Activated B cell treated with CpG ODN at 0.5 μM for 24 hours (primary cell): ENCODE data around the gene TEAD4. TPM values are rescaled to one million over a fixed set of nuclear protein-coding genes. Genes with fewer than 3 reads are reported as not detected.

Experiments
- ATAC-seq: fragments of 200-7000 bp; cut with Tn5 transposase; one replicate; pipeline ENCODE4 v1.10.0; 2021; ENCODE audit warnings: low read depth, mild to moderate bottlenecking, moderate library complexity
- CTCF ChIA-PET: fragments of 350-600 bp; sonication (Branson Sonifier 250); formaldehyde crosslinking; loops from one replicate; lab custom pipeline; 2021; ENCODE audit warnings: antibody characterized with exemption; lab: Charles Lee
- POLR2A ChIA-PET: fragments of 350-600 bp; sonication (Branson Sonifier 250); formaldehyde crosslinking; loops from one replicate; lab custom pipeline; 2021; ENCODE audit warnings: antibody characterized with exemption; lab: Charles Lee
- DNase-seq: peaks from one replicate; pipeline ENCODE4 v3.0.0; 2022
- H3K27ac Mint-ChIP-seq: one replicate; pipeline ENCODE4 v1.8.0; 2020; ENCODE audit warnings: mixed read lengths
- H3K27me3 Mint-ChIP-seq: one replicate; pipeline ENCODE4 v1.8.0; 2021; ENCODE audit warnings: mixed read lengths
- H3K36me3 Mint-ChIP-seq: one replicate; pipeline ENCODE4 v1.8.0; 2021; ENCODE audit warnings: low read depth, mixed read lengths
- H3K4me1 Mint-ChIP-seq: one replicate; pipeline ENCODE4 v1.8.0; 2021; ENCODE audit warnings: mixed read lengths
- H3K4me3 Mint-ChIP-seq: one replicate; pipeline ENCODE4 v1.8.0; 2020; ENCODE audit warnings: mild to moderate bottlenecking, mixed read lengths
- H3K9me3 Mint-ChIP-seq: one replicate; pipeline ENCODE4 v1.8.0; 2020; ENCODE audit warnings: mixed read lengths
- intact Hi-C: fragments of 100-400 bp; cut with micrococcal nuclease; formaldehyde crosslinking; loops from one replicate; pipeline ENCODE4 v1.15.1; 2024
- total RNA-seq: library from RNA; stranded (reverse); gene quantifications from 2 replicates; pipeline ENCODE4 v1.2.3, GENCODE V29; 2022
- TF ChIP-seq, protein P1 (sequence below): fragments of 200-600 bp; IDR thresholded peaks from one replicate; pipeline ENCODE4 v1.8.0; 2022; ENCODE audit warnings: antibody characterized with exemption, mild to moderate bottlenecking

The TEAD4 gene
- total RNA-seq, 1 donor from 2014 or later, result not detected

GRCh38 chr12:3084742-3085141, 125.5 kb downstream of the TEAD4 start:
- no peaks in the 10 kb centered on the region for H3K4me1 Mint-ChIP-seq
- intact Hi-C loops, result no loop called here
- H3K9me3 Mint-ChIP-seq, result no peaks in the 10 kb centered on the region
- no peak overlapping the region for H3K4me3 Mint-ChIP-seq
- no peak overlapping the region for H3K27ac Mint-ChIP-seq
- no peak for DNase-seq
- POLR2A ChIA-PET, result no interaction called here
- H3K36me3 Mint-ChIP-seq, result no peaks in the 10 kb centered on the region
- ATAC-seq, result no peak
- CTCF ChIA-PET, result no interaction called here
- H3K27me3 Mint-ChIP-seq, result peaks cover 2% of the 10 kb centered on the region
- TF ChIP-seq, protein P1, sequence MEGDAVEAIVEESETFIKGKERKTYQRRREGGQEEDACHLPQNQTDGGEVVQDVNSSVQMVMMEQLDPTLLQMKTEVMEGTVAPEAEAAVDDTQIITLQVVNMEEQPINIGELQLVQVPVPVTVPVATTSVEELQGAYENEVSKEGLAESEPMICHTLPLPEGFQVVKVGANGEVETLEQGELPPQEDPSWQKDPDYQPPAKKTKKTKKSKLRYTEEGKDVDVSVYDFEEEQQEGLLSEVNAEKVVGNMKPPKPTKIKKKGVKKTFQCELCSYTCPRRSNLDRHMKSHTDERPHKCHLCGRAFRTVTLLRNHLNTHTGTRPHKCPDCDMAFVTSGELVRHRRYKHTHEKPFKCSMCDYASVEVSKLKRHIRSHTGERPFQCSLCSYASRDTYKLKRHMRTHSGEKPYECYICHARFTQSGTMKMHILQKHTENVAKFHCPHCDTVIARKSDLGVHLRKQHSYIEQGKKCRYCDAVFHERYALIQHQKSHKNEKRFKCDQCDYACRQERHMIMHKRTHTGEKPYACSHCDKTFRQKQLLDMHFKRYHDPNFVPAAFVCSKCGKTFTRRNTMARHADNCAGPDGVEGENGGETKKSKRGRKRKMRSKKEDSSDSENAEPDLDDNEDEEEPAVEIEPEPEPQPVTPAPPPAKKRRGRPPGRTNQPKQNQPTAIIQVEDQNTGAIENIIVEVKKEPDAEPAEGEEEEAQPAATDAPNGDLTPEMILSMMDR, result no peak

DNA sequence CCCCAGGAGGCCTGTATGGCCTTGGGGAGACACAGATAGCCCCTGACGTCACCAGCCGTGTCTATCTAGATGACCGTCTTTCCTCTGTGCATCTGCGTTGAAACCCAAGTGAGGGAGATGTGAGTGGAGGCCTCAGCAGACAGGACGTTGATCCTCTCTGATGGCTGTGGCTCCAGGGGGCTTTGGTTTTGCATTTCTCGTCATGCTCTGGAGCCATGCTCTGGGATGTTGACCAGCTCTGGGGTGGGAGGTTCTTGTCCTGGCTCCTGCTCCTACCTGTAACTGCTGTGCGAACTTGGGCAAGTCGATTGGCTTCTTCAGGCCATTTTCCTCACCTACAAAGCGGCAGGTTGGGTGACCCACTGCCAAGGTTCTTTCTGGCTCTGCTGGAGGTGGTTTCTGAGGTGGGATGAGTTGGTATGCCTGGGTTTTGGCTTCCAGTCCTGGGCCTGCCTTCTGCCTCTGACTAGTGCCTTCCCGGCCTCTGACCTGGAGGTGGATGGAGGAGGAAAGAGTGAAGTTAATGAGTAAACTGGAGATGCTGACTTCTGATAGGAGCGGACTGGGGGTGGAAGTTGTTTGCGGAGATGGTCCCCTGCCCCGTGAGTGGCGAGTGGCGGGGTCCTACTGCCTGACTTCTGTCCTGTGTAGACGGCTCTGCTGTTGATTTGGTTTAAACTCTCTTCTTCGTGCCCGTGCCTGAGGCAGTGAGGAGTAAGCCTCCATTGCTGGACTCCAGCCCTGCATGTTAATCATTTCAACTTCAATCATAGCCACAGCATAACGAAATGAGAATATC, 126.3 kb downstream of the TEAD4 start:
- H3K27me3 Mint-ChIP-seq, result peaks cover 2% of the 10 kb centered on the region
- TF ChIP-seq, protein P1, result no peak
- POLR2A ChIA-PET, result no interaction called here
- no peak for DNase-seq
- H3K4me3 Mint-ChIP-seq, result no peak overlapping the region
- H3K36me3 Mint-ChIP-seq, result no peaks in the 10 kb centered on the region
- no peaks in the 10 kb centered on the region for H3K9me3 Mint-ChIP-seq
- no peaks in the 10 kb centered on the region for H3K4me1 Mint-ChIP-seq
- H3K27ac Mint-ChIP-seq, result no peak overlapping the region
- ATAC-seq, result no peak
- CTCF ChIA-PET, result no interaction called here
- intact Hi-C loops, result no loop called here

DNA sequence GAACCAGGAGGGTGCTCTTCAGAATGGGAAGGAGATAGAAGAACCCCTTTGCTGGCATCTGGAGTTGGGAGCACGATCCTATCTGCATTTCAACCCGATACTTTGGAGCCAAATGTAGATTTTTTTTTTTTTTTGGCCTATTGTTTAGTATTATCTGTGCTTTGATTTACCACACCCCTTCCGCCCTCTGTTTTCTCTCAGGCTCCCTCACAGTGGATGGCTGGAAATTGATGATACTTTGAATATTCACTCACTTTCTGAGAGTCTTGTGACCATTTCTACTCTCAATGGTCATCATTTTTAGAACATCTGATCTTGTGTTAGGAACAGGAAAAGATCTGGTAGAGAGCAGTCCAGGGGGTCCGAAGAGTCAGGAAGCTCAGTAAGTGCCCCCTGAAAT, 127.0 kb downstream of the TEAD4 start:
- DNase-seq, result no peak
- no peaks in the 10 kb centered on the region for H3K36me3 Mint-ChIP-seq
- TF ChIP-seq, protein P1, result no peak
- CTCF ChIA-PET, result no interaction called here
- H3K9me3 Mint-ChIP-seq, result no peaks in the 10 kb centered on the region
- no peak for ATAC-seq
- no peaks in the 10 kb centered on the region for H3K4me1 Mint-ChIP-seq
- H3K27ac Mint-ChIP-seq, result no peak overlapping the region
- intact Hi-C loops, result no loop called here
- POLR2A ChIA-PET, result no interaction called here
- no peak overlapping the region for H3K4me3 Mint-ChIP-seq
- peaks cover 2% of the 10 kb centered on the region for H3K27me3 Mint-ChIP-seq

- DNase-seq, result no peak
- H3K27me3 Mint-ChIP-seq, result peaks cover 2% of the 10 kb centered on the region
- H3K4me3 Mint-ChIP-seq, result no peak overlapping the region
- ChIA-PET POLR2A (no interaction called here), CTCF (no interaction called here)
- TF ChIP-seq, protein P1, result no peak
- H3K27ac Mint-ChIP-seq, result no peak overlapping the region
- no peaks in the 10 kb centered on the region for H3K36me3 Mint-ChIP-seq
- no peak for ATAC-seq
- H3K4me1 Mint-ChIP-seq, result no peaks in the 10 kb centered on the region
- intact Hi-C loops, result no loop called here
- H3K9me3 Mint-ChIP-seq, result no peaks in the 10 kb centered on the region
Observed at GRCh38 chr12:3086729-3087323, 127.6 kb downstream of the TEAD4 start.
